HG03103 (cell line): ENCODE results near the gene FAM133A.

ENCODE experiments used
- ATAC-seq: cut with Tn5 transposase; IDR thresholded peaks from one replicate; pipeline ENCODE4 v1.9.1; 2021; ENCODE audit warnings: low read depth; ENCODE audit not compliant: unreplicated experiment

Gene FAM133A

DNA sequence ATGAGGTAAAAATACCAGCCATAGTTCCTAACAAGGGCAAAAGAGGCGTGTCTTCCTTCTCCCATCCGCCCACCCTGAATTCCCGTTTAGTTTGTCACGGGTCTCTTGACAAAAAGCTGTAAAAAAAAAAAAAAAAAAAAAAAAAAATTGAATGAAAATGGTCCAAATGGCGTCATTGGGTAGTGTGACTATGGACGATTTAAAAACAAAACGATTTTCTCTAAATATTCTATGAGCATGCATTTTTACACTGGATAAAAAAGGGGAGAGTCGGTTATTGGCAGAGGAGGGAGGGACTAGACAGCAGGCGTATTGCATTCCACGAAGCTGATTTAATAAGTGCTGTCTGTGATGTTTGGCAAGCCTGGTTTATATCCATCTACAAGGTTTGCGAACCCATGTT is at the start of gene FAM133A:
TSS of gene FAM133A (plus strand) at position 338 of the 403 bp plus-strand sequence. CDS start 35,214 bp downstream, outside the sequence.
- ATAC-seq = no peak

DNA sequence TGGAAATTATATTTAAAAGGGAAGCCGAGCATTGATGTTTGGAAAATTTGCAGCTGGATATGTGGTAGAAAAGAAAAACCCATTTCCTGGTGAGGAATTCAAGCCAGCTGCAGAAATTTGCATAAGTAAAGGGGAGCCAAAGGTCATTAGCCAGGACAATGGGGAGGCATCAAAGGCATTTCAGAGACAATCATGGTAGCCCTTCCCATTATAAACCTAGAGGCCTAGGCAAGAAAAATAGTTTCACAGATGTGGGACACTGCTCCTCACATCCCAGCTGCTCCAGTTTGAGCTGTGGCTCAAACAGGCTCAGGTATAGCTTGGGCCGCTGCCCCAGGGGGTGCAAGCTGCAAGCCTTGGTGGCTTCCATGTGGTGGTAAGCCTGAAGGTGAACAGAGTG is 36.4 kb upstream of the FAM133A start:
- no peak for ATAC-seq

DNA sequence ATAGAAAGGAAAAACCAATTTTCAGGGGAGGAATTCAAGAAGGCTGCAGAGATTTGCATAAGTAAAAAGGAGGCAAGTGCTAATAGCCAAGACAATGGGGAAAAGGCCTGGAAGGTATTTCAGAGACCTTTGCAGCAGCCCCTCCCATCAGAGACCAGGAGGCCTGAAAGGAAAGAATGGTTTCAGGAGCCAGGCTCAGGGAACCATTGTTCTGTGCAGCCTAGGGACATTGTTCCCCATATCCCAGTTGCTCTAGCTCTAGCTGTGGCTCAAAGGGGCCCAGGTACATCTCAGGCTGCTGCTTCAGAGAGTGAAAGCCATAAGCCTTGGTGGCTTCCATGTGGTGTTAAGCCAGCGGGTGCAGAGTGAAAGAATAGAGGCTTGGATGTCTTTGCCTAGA is 24.6 kb upstream of the FAM133A start:
- ATAC-seq = no peak

DNA sequence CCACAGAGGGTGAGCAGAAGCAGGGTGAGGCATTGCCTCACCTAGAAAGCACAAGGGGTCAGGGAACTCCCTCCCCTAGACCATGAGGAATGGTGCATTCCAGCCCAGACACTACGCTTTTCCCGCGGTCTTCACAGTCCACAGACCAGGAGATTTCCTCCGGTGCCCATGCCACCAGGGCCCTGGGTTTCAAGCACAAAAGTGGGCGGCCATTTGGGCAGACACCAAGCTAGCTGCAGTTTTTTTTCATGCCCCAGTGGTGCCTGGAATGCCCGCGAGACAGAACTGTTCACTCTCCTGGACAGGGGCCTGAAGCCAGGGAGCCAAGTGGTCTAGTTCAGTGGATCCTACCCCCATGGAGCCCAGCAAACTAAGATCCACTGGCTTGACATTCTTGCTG is 13.4 kb upstream of the FAM133A start:
- ATAC-seq = no peak

DNA sequence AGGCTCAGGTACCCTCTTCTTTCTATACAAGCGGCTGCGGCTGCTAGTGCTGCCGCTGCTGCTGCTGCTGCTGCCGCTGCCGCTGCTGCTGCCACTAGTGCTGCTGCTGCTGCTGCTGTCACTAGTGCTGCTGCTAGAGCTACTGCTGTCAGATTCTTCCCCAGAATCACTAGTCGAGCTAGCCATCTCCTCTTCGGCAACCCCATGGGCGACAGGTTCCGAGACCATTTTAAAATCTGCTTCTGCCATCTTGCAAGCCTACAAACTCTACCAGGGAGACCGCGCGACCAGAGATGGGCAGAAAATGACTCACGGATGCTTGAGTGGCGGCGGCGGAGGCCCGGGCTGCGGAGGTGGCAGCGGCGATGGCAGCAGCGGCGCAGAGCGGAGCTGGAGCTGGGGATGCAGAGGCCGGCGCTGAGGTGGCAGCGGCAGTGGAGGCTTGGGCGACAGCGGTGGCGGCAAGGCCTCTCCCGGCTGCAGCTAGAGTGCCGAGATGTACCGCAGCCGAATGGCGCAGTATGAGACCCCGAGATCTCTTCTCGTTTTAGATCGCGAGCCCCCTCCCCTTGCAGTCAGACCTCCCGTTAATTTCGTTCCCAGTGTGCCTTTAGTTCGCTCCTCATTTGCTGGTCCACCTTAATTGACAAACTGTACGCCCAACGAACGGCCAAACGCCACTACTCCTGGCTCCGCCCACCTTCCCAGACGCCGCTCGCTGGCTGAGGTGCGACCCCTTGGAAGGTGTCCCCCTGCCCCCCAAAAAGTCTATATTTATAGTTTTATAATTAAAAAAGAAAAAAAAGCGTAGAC is 744 bp upstream of the FAM133A start, which contains the start of gene NAP1L3:
TSS of gene NAP1L3 (minus strand) at position 523 of the 813 bp plus-strand sequence. CDS start at position 249, 274 bp downstream.
- ATAC-seq = peak; percentile 60

DNA sequence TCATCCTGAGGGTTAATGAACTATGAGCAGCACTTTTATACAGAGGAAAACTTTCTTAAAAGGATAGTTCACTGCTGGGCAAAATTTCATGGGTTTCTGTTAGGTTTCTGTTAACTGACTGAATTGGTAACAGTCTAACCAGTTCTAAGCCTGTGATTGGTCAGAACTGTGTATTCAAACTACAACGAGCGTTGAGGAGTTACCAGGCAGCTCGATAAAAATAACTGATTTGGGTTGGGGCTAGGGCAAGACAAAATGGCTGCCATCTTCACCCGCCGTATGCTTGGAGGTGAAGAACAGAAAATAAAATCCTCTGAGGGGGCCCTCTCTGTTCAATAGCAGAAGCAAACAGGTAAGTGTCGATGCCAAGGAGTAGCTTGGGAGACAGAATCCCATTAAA is 22.0 kb downstream of the FAM133A start:
- ATAC-seq = no peak

DNA sequence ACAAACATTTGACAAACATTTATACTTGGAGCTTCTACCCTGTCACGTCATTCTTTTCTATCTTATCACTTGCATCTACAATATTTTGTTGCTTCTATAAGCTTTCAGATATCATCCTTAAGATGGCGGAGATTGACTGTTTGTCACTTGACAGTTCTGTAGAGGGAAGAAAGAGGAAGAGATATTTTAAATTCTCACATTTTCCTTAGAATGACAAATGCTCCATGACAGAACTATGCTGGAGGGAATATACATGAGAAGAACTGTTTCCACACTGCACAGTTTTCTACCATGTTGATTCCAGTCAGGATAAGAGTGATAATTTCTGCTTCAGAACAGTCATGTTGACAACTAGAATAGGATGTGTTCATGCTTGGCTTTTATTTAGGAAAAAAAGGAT is 29.7 kb downstream of the FAM133A start:
- no peak for ATAC-seq

DNA sequence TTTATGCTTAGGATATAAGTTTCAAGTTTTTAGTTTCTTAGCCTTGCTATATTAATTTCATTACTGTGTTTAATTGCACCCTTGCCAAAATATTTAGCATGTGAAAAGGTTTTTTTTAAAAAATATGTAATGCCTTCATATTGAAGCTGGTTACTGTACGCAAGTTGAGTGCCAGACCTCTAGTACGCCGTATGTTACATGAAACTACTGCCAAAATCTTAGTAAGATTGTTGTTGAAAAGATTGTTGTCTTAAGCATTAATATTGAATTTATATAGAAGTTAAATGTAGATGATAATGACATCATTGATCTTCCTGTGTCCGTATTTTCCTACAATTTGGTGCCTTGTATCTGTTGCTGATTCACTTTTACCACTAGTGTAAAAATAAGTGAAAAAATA is 37.1 kb downstream of the FAM133A start:
- ATAC-seq = no peak

DNA sequence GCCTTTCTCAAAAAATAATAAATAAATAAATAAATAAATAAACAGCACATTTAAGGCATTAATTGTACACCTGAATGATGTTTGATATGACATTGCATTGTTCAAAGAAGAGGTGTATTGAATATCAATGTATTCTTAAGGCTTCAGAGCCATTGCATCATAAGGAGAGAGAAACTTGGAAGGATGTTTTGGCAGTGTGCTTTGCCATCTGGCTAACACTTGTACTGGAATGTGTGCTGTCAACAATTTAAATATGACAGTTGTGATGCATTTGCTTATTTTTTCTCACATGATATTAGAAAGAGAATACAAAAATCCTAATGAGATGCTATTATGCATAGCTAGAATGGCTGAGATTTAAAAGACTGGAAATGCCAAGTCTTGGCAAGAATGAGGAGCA is 67.8 kb downstream of the FAM133A start:
- no peak for ATAC-seq

DNA sequence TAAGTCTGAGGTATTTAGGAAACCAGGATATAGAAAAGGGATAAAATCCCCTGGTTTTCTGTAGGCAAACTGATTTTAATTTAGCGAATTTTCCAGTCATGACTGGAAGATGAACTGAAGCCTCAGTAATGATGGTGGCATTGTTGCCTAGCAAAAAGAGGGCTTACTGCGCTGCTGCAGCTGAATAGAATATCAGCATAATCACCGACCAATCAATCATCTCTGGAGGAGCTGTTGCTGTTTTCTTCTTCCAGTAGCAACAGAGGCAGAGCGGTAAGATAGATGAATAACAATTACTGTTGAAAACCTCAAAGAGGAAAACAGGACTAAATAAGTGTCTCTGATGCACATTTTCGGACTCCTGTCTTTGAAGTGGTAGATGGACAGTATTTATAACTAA is 86.2 kb downstream of the FAM133A start:
- no peak for ATAC-seq
